GM23338 (cell line): Measurements from ENCODE around the gene PSTK.

Source experiments
- CTCF ChIP-seq, 2 experiments: fragments of 200-600 bp in 1 of 2; sonication (generic) in 1 of 2; conservative IDR thresholded peaks; 2 replicates each; pipeline versions ENCODE4 v1.5.1 to v1.6.1; 2016 to 2017; ENCODE audit warnings: antibody characterized with exemption in 2 of 2, low read depth in 2 of 2, mild to moderate bottlenecking in 2 of 2, moderate library complexity in 1 of 2
- POLR2AphosphoS5 ChIP-seq: IDR thresholded peaks from 2 replicates; pipeline ENCODE4 v1.6.1; 2016; ENCODE audit warnings: antibody characterized with exemption, low read depth
- ZNF114 ChIP-seq: fragments of 250-450 bp; sonication (Bioruptor Pico); IDR thresholded peaks from 2 replicates; pipeline ENCODE4 v1.5.0; 2020; ENCODE audit warnings: mild to moderate bottlenecking, moderate library complexity
- TF ChIP-seq, protein P1 (sequence below): IDR thresholded peaks from 2 replicates; pipeline ENCODE4 v1.6.1; 2016; ENCODE audit warnings: antibody characterized with exemption

DNA sequence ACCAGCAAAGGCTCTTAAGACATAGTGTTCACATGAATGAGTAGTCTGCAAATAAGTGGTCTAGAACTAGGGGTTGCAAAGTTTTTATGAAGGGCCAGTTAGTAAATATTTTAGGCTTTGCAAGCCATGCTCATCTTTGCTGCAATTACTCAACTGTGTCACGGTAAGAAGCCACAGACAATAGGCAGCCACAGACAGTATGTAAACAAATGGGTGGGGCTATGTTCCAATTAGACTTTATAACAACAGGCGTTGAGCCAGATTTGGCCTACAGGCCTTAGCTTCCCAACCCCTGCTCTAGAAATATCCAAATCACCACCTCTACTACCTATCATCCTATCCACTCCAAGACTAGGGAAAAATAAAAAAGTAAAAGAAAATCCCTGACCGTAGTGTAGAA is 19.1 kb downstream of the PSTK start:
- no peak for TF ChIP-seq POLR2AphosphoS5
- TF ChIP-seq CTCF (conservative IDR thresholded peaks at IDR 0.05; ENCODE audit: low read depth in 2 of 2): no peak
- TF ChIP-seq ZNF114 (CRISPR knock-in tag): no peak
- TF ChIP-seq, protein P1, sequence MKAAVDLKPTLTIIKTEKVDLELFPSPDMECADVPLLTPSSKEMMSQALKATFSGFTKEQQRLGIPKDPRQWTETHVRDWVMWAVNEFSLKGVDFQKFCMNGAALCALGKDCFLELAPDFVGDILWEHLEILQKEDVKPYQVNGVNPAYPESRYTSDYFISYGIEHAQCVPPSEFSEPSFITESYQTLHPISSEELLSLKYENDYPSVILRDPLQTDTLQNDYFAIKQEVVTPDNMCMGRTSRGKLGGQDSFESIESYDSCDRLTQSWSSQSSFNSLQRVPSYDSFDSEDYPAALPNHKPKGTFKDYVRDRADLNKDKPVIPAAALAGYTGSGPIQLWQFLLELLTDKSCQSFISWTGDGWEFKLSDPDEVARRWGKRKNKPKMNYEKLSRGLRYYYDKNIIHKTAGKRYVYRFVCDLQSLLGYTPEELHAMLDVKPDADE: no peak
